ENCODE data around the gene WAC.

The WAC gene

DNA sequence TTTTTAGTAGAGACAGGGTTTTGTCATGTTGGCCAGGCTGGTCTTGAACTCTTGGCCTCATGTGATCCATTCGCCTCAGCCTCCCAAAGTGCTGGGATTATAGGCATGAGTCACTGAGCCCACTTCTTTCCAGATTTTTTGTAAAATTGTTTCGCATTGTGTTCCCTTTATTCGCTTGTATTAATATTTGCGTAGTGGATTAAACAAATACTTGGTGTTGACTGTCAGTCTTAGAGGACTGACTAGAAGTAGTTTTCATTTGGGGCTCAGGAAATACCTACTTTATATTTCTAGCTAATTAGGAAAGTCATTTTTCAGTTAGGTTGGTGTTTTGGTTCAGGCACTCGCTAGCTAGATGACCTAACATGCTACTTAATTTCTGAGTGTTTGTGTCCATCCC lies 11.1 kb downstream of the WAC start:
- DNase-seq (ENCODE audit: low read depth), result no peak
- TF ChIP-seq, protein P1, sequence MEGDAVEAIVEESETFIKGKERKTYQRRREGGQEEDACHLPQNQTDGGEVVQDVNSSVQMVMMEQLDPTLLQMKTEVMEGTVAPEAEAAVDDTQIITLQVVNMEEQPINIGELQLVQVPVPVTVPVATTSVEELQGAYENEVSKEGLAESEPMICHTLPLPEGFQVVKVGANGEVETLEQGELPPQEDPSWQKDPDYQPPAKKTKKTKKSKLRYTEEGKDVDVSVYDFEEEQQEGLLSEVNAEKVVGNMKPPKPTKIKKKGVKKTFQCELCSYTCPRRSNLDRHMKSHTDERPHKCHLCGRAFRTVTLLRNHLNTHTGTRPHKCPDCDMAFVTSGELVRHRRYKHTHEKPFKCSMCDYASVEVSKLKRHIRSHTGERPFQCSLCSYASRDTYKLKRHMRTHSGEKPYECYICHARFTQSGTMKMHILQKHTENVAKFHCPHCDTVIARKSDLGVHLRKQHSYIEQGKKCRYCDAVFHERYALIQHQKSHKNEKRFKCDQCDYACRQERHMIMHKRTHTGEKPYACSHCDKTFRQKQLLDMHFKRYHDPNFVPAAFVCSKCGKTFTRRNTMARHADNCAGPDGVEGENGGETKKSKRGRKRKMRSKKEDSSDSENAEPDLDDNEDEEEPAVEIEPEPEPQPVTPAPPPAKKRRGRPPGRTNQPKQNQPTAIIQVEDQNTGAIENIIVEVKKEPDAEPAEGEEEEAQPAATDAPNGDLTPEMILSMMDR (conservative IDR thresholded peaks at IDR 0.05; ENCODE audit: control insufficient read depth, insufficient read depth, low read depth, low read length), result no peak
- H3K4me3 ChIP-seq (ENCODE audit: control insufficient read depth, low read depth, low read length), result no peak overlapping the region

DNA sequence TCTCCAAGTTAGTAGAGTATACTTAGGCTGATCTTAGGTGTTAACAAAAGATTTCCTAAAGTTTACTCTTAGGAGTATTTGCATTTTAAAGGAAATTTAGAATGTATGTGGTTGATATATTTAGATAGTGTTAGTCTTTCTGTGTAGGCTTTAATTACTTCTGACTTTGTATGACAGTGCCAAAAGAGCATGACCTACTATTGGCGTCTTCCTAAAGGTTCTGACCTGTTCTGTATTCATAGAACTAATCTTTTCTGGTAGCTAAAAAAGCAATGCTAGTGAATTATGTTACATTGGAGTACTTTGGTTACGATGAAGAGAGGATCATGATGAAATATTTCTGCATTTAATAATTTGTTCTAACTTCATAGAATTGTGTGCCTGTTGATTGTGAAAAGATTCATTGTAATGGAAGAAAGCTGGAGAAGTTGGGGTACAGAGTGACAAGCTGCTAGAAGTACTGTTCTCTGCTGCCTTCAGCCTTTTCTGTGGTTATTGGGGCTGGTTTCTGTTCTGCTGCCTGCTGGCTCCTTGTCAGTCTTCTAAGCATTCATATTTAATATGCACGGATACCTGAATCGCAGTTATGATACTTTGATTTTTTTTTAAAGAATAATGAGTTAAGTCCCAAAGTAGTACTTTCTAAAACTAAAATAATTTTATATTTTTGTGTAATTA lies 13.2 kb downstream of the WAC start:
- TF ChIP-seq, protein P1 (conservative IDR thresholded peaks at IDR 0.05; ENCODE audit: control insufficient read depth, insufficient read depth, low read depth, low read length), result no peak
- no peak overlapping the region for H3K4me3 ChIP-seq (ENCODE audit: control insufficient read depth, low read depth, low read length)
- no peak for DNase-seq (ENCODE audit: low read depth)

DNA sequence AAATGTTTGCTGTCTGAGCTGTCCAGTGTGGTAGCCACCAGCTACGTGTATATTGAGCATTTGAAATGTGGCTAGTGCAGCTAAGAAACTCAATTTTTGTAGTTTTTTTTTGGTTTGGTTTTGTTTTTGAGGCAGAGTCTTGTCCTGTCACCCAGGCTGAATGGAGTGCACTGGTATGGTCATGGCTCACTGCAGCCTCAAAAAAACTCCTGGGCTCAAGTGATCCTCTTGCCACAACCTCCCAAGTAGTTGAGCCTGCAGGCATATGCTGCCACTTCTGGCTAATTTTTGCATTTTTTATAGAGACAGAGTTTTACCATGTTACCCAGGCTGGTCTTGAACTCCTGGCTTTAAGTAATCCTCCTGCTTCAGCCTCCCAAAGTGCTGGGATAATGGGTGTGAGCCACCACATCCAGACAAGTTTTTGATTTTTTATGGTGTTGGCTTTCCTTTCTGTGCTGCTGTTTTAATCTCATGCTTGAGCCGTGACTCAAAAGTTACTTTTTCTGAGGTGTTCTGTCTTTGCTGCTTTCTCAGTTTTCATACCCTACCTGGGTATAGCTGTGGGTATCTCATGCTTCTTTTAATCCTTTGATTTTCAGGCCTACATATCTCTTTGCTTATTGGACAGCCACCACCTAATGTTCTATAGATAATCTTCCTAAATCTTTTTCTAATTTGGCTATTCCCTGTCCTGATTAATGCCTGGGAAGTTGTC lies 16.0 kb downstream of the WAC start:
- DNase-seq (ENCODE audit: low read depth), result no peak
- no peak overlapping the region for H3K4me3 ChIP-seq (ENCODE audit: control insufficient read depth, low read depth, low read length)
- TF ChIP-seq, protein P1 (conservative IDR thresholded peaks at IDR 0.05; ENCODE audit: control insufficient read depth, insufficient read depth, low read depth, low read length), result no peak

DNA sequence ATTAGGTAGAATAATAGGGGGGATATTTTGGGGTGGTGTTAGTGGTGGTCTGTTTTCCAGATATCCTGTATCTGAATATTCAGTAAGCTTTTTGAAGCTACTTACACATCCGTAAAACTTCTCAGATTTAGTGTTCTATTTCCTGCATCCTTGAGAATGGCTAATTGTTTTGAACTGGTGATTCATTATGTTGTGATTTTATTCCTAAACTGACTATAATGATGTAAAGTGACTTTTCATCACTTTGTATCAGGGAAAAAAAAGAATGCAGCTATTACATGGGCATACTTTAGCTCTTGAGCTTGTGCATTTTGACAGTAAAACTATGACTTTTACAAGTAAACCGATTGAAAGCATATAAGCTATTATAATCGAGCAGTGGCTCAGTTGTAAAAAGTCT lies 18.2 kb downstream of the WAC start:
- DNase-seq (ENCODE audit: low read depth), result no peak
- no peak overlapping the region for H3K4me3 ChIP-seq (ENCODE audit: control insufficient read depth, low read depth, low read length)
- TF ChIP-seq, protein P1 (conservative IDR thresholded peaks at IDR 0.05; ENCODE audit: control insufficient read depth, insufficient read depth, low read depth, low read length), result no peak

DNA sequence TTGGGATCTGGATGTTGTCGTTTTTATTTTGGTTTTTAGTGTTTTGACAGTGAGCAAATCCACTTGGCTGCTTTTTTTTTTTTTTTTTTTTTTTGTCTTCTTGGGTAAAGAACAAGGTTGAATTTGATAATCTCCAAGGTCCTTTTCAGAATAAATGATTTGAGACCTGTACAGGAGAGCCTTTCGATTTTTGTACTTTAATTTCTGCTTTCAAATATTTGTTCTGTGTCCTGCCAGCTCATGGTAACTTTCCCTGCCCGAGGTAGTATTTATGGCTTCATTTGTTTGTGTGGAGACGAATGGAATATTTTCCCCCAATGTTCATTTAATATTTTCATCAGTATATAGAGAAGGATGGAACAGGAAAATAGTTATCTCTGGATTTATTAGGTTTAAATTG lies 19.9 kb downstream of the WAC start:
- TF ChIP-seq, protein P1 (conservative IDR thresholded peaks at IDR 0.05; ENCODE audit: control insufficient read depth, insufficient read depth, low read depth, low read length), result no peak
- DNase-seq (ENCODE audit: low read depth), result no peak
- no peak overlapping the region for H3K4me3 ChIP-seq (ENCODE audit: control insufficient read depth, low read depth, low read length)

DNA sequence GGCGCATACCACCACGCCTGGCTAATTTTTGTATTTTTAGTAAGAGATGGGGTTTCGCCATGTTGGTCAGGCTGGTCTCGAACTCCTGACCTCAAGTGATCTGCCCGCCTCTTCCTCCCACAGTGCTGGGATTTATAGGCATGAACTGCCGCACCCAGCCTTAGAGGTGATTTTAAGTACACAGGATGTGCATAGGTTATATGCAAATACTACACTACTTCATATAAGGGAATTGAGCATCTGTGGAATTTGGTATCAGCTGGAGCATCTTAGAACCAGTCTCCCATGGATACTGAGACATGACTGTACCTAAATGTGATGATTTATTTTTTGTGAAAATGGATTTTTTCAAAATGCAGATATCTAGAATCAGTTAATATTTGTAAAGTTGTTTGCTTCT lies 21.1 kb downstream of the WAC start:
- no peak overlapping the region for H3K4me3 ChIP-seq (ENCODE audit: control insufficient read depth, low read depth, low read length)
- TF ChIP-seq, protein P1 (conservative IDR thresholded peaks at IDR 0.05; ENCODE audit: control insufficient read depth, insufficient read depth, low read depth, low read length), result no peak
- no peak for DNase-seq (ENCODE audit: low read depth)

Data from fibroblast of mammary gland (primary cell).